RWPE2 (cell line): ENCODE results near the gene EHBP1L1.

Experiments
- ATAC-seq: fragments of 200-7000 bp; cut with Tn5 transposase; 3 replicates; pipeline ENCODE4 v1.9.1; 2021; ENCODE audit warnings: low read depth
- DNase-seq: peaks from one replicate; pipeline ENCODE4 v3.0.0-alpha.2; 2020; ENCODE audit warnings: low spot score
- H3K27ac ChIP-seq: fragments of 450-650 bp; 2 replicates; pipeline ENCODE4 v1.5.1; 2017; ENCODE audit warnings: mild to moderate bottlenecking; ENCODE audit not compliant: poor library complexity, severe bottlenecking
- H3K27me3 ChIP-seq: fragments of 250-450 bp; sonication (Bioruptor Pico); 2 replicates; pipeline ENCODE4 v1.5.1; 2021; ENCODE audit warnings: mild to moderate bottlenecking, moderate library complexity; ENCODE audit not compliant: insufficient read depth, poor library complexity, severe bottlenecking
- H3K36me3 ChIP-seq: fragments of 250-450 bp; sonication (Bioruptor Pico); 2 replicates; pipeline ENCODE4 v1.5.1; 2020; ENCODE audit warnings: low read depth, mild to moderate bottlenecking, moderate library complexity
- H3K4me1 ChIP-seq: fragments of 250-450 bp; sonication (Bioruptor Pico); 2 replicates; pipeline ENCODE4 v1.5.1; 2021; ENCODE audit warnings: mild to moderate bottlenecking, moderate library complexity; ENCODE audit not compliant: insufficient read depth, poor library complexity, severe bottlenecking
- H3K4me3 ChIP-seq: fragments of 250-450 bp; sonication (Bioruptor Pico); 2 replicates; pipeline ENCODE4 v1.5.1; 2021; ENCODE audit warnings: mild to moderate bottlenecking, moderate library complexity; ENCODE audit not compliant: severe bottlenecking
- H3K9me3 ChIP-seq: fragments of 250-450 bp; sonication (Bioruptor Pico); 2 replicates; pipeline ENCODE4 v1.5.1; 2021; ENCODE audit warnings: mild to moderate bottlenecking, moderate library complexity; ENCODE audit not compliant: severe bottlenecking
- CTCF ChIP-seq: fragments of 450-650 bp; IDR thresholded peaks from one replicate; pipeline ENCODE4 v1.5.1; 2017; ENCODE audit warnings: mild to moderate bottlenecking, moderate library complexity; ENCODE audit not compliant: poor library complexity, severe bottlenecking

Gene EHBP1L1

DNA sequence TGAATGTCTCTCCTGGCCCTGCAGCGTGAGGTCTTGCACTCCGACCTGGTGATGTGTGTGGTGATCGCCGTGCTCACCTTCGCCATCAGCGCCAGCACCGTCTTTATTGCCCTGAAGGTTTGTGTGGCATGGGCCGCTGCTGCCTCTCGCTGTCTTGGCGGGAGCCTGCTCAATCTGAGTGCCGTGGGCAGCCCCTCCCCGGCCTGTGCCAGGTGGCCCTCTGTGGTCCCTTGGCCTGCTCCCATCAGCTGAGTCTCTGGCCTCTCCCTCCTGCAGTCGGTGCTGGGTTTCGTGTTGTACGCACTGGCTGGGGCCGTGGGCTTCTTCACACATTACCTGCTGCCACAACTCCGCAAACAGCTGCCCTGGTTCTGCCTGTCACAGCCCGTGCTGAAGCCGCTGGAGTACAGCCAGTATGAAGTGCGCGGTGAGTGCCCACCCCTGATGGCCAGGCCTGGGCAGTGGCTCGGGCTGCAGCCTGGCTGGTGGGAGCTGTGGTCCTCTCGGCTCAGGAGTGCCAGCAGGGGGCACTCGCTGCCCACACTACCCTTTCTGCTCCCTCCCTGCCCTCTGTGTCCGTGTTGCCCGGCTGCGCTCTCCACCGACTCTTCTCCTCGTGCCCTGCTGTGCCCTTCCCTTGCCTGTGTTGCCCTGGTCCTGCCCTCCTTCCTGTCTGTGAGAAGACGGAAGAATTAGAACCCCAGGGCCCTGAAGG is 49.9 kb downstream of the EHBP1L1 start:
- Histone ChIP-seq H3K36me3 (peaks cover 72% of the 10 kb centered on the region), H3K27ac (no peak overlapping the region), H3K4me1 (no peaks in the 10 kb centered on the region), H3K27me3 (no peaks in the 10 kb centered on the region), H3K4me3 (no peak overlapping the region), H3K9me3 (no peaks in the 10 kb centered on the region)
- TF ChIP-seq CTCF: peak; percentile 22
- no peak for DNase-seq
- 0 out of 3 replicates have a peak, but pooled peaks have one; percentile 20 for ATAC-seq

GRCh38 chr11:65627202-65627601 is 51.3 kb downstream of the EHBP1L1 start:
- Histone ChIP-seq H3K9me3 (no peaks in the 10 kb centered on the region), H3K36me3 (peaks cover 58% of the 10 kb centered on the region), H3K4me3 (no peak overlapping the region), H3K27me3 (no peaks in the 10 kb centered on the region), H3K27ac (no peak overlapping the region), H3K4me1 (no peaks in the 10 kb centered on the region)
- no peak for ATAC-seq
- DNase-seq: no peak
- no peak for TF ChIP-seq CTCF

GRCh38 chr11:65629579-65629978 is 53.7 kb downstream of the EHBP1L1 start:
- no peak for ATAC-seq
- no peak overlapping the region for H3K4me3 ChIP-seq
- H3K27ac ChIP-seq: no peak overlapping the region
- H3K27me3 ChIP-seq: no peaks in the 10 kb centered on the region
- DNase-seq: no peak
- peaks cover 46% of the 10 kb centered on the region for H3K36me3 ChIP-seq
- TF ChIP-seq CTCF: no peak
- no peaks in the 10 kb centered on the region for H3K4me1 ChIP-seq
- no peaks in the 10 kb centered on the region for H3K9me3 ChIP-seq

DNA sequence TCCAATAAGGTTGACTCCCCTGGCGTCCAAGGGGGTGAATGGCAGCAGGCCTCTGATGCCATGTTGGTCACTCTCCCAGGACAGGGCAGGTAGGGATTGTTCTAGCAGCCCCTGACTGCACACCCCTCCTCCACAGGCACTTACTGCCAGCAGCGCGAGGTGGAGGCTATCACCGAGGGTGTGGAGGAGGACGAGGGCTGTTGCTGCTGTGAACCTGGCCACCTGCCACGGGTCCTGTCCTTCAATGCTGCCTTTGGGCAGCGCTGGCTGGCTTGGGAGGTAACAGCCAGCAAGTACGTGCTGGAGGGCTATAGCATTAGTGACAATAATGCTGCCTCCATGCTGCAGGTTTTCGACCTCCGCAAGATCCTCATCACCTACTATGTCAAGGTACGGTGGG is 54.4 kb downstream of the EHBP1L1 start:
- no peaks in the 10 kb centered on the region for H3K4me1 ChIP-seq
- ATAC-seq (no peak), DNase-seq (no peak)
- no peaks in the 10 kb centered on the region for H3K9me3 ChIP-seq
- no peak overlapping the region for H3K27ac ChIP-seq
- no peak overlapping the region for H3K4me3 ChIP-seq
- TF ChIP-seq CTCF: no peak
- H3K27me3 ChIP-seq: no peaks in the 10 kb centered on the region
- peaks cover 46% of the 10 kb centered on the region for H3K36me3 ChIP-seq

DNA sequence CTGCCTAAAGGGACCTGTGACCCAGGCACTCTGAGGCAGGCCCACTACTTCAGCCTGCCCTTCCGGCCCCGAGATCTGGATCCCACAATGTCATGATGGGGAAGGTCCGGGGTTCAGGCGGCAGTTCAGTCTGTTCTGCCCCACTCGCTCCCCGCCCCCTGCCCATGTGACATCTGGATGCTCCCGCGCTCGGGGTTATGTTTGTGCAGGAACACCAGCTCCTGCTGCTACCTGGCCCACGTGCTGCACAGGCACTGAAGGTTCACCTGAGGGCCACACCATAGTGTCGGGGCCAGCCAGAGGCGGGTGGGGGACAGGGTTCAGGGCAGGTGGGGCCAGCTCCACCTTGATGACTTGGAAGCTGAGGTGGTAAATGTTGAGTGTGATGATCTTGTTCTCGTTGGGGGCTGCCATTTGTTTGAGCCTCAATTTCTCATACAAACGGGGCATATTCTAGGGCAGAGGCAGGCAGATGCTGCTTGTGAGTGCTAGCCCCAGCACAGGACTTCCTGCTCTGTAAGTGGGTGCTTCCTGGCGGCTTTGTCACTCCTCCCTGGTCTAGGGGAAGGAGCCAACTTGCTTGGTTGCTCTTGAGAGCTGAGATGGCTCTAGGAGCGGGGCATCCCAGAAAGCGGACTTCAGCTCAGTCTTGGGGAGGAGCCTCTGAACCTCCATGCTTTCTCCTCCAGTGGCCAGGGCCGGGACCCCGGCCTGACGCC is 57.7 kb downstream of the EHBP1L1 start:
- no peak overlapping the region for H3K4me3 ChIP-seq
- ATAC-seq (no peak), DNase-seq (no peak)
- H3K9me3 ChIP-seq: no peaks in the 10 kb centered on the region
- peaks cover 35% of the 10 kb centered on the region for H3K36me3 ChIP-seq
- H3K27me3 ChIP-seq: no peaks in the 10 kb centered on the region
- TF ChIP-seq CTCF: no peak
- H3K27ac ChIP-seq: no peak overlapping the region
- no peaks in the 10 kb centered on the region for H3K4me1 ChIP-seq
